ENCODE measurements around the gene PARP6.
A peak's percentile ranks its signal among the peaks of the same experiment; 100 is the strongest.

Gene PARP6

DNA sequence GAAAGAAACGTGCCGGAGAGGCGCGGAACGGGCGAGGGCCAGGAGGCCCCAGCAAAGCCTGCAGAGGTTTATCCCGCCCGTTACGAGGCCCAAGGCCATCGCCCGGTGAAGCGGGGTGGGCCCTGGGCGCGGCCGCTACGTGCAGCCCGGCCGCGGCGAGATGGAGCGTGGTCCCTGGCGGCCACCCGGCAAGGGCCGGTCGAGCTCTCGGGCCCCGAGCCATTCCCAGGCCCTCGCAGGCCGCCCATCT is 42.5 kb downstream of the PARP6 start:
- H3K27ac ChIP-seq = peak overlapping the region; percentile 95
- TF ChIP-seq CTCF (conservative IDR thresholded peaks at IDR 0.05) = no peak
- peak; percentile 89 for TF ChIP-seq ZFX (IDR thresholded peaks at IDR 0.05)

DNA sequence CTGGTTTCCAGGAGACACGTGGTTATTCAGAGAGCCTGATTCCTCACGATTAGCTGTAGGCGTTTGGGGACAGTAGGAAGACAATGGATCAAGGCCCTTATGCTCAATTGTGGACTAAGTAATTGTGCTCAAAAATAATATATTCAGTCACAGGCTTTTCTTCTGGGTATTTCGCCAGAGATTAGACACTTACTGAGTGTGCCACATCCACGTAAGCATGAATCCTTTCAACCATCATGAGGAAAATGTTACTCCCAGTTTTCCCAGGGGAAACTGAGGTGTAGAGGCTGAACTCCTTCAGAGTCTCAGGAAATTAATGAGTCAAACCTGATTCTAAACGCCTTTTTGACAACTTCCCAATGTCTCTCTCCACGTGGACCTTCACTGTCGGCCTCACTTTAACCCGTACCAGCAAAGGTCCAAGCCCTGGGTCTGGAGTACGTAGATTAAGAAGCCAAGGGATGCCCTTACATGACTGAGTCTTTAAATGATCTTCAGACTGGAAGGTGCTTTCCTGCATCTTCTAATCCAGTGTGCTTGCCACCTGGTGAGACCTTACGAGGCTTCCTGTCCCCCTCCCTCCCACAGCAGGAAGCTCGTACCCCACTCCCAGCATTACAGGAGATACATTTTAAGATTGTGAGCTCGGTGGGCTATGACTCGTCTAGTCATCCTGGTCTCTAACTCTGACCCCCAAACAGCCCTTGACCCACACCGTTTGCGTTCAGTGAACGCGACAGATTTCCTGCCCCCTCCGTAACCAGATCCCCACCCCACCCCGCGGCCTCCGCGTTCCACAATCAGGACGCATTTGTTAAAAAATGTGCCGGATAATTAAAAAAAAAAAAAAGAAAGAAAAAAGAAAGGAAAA is 43.0 kb downstream of the PARP6 start:
- H3K27ac ChIP-seq = peak overlapping the region; percentile 95
- no peak for TF ChIP-seq ZFX (IDR thresholded peaks at IDR 0.05)
- TF ChIP-seq CTCF (conservative IDR thresholded peaks at IDR 0.05) = no peak

DNA sequence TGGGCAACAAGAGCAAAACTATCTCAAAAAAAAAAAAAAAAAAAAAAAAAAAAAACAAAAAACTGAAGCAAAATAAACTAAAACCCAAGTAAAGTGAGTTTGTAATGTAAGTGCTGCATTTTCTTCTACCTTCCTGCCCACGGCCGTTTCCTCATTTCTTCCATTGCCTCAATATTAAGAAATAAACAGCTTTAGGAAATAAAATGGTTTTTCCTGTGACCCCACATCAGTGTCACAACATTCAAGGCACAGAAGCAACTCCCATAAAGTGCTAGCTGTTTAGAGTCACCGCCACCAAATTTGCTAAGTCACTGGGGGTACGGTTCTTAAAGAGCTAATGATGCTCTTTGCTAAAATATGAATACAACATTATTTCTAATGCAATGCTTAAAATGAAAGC is 44.6 kb downstream of the PARP6 start:
- peak overlapping the region; percentile 95 for H3K27ac ChIP-seq
- TF ChIP-seq ZFX (IDR thresholded peaks at IDR 0.05) = no peak
- no peak for TF ChIP-seq CTCF (conservative IDR thresholded peaks at IDR 0.05)

GRCh38 chr15:72227192-72227586 is 45.2 kb downstream of the PARP6 start:
- no peak for TF ChIP-seq CTCF (conservative IDR thresholded peaks at IDR 0.05)
- no peak for TF ChIP-seq ZFX (IDR thresholded peaks at IDR 0.05)
- peak overlapping the region; percentile 95 for H3K27ac ChIP-seq

DNA sequence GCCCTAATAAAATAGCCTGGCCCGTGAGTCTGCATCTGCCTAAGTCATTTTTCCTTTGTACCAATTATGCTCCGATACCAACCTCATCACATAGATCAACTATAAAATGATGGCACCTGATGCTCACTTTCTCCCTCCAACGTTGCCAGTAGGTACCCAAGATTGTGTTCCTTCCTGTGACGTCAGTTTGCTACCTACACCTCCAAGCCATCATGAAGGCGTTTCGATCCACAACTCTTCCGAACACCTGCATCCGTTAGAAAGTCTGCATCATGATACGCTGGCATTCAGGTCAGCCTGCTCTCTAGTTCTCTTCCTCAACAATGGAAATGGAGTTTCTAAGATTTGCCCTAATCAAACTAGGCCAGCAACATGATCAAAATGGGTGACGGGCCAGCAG is 49.1 kb downstream of the PARP6 start:
- TF ChIP-seq CTCF (conservative IDR thresholded peaks at IDR 0.05) (no peak), ZFX (IDR thresholded peaks at IDR 0.05) (no peak)
- no peak overlapping the region for H3K27ac ChIP-seq

DNA sequence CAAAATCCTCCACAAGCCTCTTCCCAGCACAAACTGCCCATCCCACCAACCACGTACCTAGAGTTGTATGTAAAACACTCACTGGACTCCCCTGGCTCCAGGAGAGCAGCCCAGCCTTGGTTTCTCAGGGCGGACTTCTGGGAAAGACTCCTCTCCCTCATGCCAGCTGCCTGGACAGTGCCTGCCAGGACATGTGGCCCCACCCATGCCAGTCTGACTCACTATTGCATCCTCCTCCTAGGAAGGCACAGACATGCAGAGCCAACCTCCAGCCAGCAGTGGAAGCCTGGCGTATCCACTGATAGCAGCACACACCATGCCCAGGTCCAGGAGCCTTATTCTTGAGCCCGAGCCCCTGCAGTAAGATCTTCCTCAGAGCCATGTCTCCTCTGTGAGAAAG is 50.0 kb downstream of the PARP6 start:
- peak overlapping the region; percentile 29 for H3K27ac ChIP-seq

DNA sequence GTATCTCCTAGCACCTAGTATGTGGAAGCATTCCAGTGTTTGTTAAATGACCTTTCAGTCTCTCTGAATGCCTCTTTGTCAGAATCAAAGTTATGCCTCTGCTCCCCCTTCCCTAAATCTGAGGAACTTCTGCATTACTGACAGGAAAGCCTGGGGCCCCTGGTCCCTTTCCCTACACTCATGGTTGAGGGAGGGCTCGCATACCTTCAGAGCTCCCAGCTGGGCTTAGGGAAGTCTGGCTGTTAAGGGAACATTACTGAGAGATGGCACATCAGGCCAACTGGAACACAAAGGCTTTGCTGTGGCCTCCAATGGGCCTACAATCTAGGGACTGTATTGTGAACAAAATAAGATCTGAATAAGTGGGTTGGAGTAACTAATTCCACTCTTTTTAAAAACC is 51.7 kb downstream of the PARP6 start:
- TF ChIP-seq CTCF (conservative IDR thresholded peaks at IDR 0.05) (no peak), ZFX (IDR thresholded peaks at IDR 0.05) (no peak)
- H3K27ac ChIP-seq = no peak overlapping the region

More for the DNA sequence above, 50.0 kb downstream of the PARP6 start:
- TF ChIP-seq ZFX (IDR thresholded peaks at IDR 0.05) = no peak
- no peak for TF ChIP-seq CTCF (conservative IDR thresholded peaks at IDR 0.05)

Data from C4-2B (cell line).